GM13977 (cell line): Measurements from ENCODE around the gene MUTYH.
"Not testable (repeated sequence)": the region's sequence is repeated elsewhere in the genome, so short reads cannot be mapped to it uniquely, and the experiment has no call there.

ENCODE experiments used
- DNase-seq: peaks from one replicate; pipeline ENCODE4 v3.0.0; 2012; ENCODE audit warnings: low spot score
- in situ Hi-C: fragments of 300-500 bp; cut with MboI; formaldehyde crosslinking; loops from one replicate; pipeline ENCODE4 v1.12.0; 2022; ENCODE audit warnings: low sequenced_read_pairs, low pct_unique_long_range_greater_than_20kb, mixed read lengths, inconsistent platforms; ENCODE audit not compliant: unreplicated experiment
- TF ChIP-seq, protein P1 (sequence below): IDR thresholded peaks from 2 replicates; pipeline ENCODE4 v1.5.1; 2012; ENCODE audit warnings: mild to moderate bottlenecking, control low read depth; ENCODE audit not compliant: insufficient read depth; ENCODE audit errors: extremely low read depth, missing control alignments

MUTYH gene

DNA sequence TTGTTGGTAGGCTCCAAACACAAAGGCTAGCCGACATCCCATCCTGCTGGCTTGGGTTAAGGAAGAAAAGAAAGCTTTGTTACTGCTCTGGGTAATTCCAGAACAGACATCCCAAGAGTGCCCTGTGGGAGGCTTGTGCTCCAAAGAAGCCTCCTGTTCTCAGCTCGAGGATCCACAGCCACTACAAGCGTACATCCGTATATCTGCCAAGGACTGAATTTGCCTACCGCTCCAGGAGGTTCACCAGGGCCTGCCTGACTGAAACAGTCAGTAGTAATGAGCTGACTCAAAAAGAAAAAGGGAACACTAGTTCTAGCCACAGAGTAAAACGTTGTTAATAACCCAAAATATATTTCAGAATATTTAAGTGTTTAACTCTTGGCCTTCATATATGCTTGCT, 24.8 kb upstream of the MUTYH start:
- TF ChIP-seq, protein P1, sequence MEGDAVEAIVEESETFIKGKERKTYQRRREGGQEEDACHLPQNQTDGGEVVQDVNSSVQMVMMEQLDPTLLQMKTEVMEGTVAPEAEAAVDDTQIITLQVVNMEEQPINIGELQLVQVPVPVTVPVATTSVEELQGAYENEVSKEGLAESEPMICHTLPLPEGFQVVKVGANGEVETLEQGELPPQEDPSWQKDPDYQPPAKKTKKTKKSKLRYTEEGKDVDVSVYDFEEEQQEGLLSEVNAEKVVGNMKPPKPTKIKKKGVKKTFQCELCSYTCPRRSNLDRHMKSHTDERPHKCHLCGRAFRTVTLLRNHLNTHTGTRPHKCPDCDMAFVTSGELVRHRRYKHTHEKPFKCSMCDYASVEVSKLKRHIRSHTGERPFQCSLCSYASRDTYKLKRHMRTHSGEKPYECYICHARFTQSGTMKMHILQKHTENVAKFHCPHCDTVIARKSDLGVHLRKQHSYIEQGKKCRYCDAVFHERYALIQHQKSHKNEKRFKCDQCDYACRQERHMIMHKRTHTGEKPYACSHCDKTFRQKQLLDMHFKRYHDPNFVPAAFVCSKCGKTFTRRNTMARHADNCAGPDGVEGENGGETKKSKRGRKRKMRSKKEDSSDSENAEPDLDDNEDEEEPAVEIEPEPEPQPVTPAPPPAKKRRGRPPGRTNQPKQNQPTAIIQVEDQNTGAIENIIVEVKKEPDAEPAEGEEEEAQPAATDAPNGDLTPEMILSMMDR, result no peak
- DNase-seq, result no peak
- in situ Hi-C loops, result loop anchor here (10.0 kb wide), 2 partner anchors 60 to 210 kb away; no protein-coding TSS in a partner anchor

DNA sequence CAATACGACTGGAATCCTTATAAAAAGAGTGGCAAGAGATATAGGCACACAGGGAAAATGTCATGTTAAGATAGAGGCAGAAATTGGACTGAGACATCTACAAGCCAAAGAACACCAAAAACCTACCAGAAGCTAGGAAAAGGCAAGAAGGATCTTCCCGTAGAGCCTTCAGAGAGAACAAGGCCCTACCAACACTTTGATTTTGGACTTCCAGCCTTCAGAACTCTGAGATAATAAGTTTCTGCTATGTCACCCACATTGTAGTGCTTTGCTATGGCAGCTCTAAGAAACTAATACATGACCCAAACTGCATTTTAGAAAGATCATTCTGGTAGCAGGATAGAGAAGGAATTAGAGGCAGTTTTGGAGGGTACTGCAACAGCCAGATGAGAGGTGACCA, 24.1 kb upstream of the MUTYH start:
- DNase-seq, result no peak
- TF ChIP-seq, protein P1, result no peak
- in situ Hi-C loops, result loop anchor here (10.0 kb wide), 2 partner anchors 59 to 211 kb away; no protein-coding TSS in a partner anchor

GRCh38 chr1:45360981-45361380, 20.7 kb upstream of the MUTYH start:
- DNase-seq, result not testable (repeated sequence)
- in situ Hi-C loops, result loop anchor here (10.0 kb wide), 2 partner anchors 56 to 214 kb away; no protein-coding TSS in a partner anchor

DNA sequence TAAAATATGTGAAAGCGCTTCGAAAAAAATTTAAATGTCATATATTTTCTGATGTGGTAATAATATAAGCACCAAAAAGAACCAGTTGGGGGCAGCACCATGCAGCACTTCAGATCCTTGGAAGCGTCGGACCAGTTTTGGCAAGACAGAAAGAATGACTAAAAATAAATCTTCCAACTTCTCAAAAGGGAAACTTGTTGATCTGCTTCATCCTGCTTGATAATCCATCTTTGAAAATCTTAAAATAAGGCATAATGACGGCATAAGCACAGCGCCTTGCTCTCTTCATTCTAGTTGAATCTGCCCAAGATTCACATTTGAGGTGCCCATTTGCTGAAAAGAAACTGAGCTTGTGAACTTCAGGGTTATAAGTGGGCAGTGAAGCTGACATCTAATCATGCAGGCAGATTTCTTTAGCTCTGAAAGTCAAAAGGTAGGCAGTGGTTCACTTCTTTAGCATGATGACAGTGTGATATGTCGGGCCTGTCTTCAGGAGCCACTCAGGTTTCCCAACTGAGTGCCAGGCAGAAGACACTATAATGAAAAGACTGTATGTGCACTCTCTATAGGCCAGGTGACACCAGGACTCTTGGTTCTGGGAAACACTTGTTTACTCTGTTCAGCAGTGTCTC, 19.8 kb upstream of the MUTYH start:
- TF ChIP-seq, protein P1, result peak; percentile 72
- in situ Hi-C loops, result loop anchor here (5.0 to 10.0 kb wide), 3 partner anchors 55 to 215 kb away; partner anchors contain the start of gene TESK2
- no peak for DNase-seq

GRCh38 chr1:45356186-45356585, 15.9 kb upstream of the MUTYH start:
- in situ Hi-C loops, result loop anchor here (5.0 kb wide), 1 partner anchor 136 kb away; the partner anchor contains the start of gene TESK2
- DNase-seq, result no peak
- TF ChIP-seq, protein P1, result no peak

- no peak for DNase-seq
- in situ Hi-C loops, result loop anchor here (5.0 kb wide), 1 partner anchor 137 kb away; the partner anchor contains the start of gene TESK2
- TF ChIP-seq, protein P1, result no peak
Measured at GRCh38 chr1:45355683-45356082, 15.4 kb upstream of the MUTYH start.

DNA sequence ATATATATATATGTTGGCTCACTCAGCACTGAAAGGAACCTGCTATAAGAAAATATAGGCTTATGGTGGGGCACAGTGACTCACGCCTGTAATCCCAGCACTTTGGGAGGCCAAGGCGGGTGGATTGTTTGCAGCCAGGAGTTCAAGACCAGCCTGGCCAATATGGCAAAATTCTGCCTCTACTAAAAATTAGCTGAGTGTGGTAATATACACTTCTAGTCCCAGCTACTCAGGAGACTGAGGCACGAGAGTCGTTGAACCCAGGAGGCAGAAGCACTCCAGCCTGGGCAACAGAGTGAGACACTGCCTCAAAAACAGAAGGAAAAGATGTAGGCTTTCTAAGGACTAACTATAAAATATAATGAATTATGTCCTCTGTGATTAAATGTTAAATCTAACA, 14.6 kb upstream of the MUTYH start:
- no peak for DNase-seq
- in situ Hi-C loops, result loop anchor here (5.0 kb wide), 1 partner anchor 137 kb away; the partner anchor contains the start of gene TESK2
- TF ChIP-seq, protein P1, result no peak
